ENCODE data around the gene GGTLC2.
"Not testable (repeated sequence)": the region's sequence is repeated elsewhere in the genome, so short reads cannot be mapped to it uniquely, and the experiment has no call there.

DNA sequence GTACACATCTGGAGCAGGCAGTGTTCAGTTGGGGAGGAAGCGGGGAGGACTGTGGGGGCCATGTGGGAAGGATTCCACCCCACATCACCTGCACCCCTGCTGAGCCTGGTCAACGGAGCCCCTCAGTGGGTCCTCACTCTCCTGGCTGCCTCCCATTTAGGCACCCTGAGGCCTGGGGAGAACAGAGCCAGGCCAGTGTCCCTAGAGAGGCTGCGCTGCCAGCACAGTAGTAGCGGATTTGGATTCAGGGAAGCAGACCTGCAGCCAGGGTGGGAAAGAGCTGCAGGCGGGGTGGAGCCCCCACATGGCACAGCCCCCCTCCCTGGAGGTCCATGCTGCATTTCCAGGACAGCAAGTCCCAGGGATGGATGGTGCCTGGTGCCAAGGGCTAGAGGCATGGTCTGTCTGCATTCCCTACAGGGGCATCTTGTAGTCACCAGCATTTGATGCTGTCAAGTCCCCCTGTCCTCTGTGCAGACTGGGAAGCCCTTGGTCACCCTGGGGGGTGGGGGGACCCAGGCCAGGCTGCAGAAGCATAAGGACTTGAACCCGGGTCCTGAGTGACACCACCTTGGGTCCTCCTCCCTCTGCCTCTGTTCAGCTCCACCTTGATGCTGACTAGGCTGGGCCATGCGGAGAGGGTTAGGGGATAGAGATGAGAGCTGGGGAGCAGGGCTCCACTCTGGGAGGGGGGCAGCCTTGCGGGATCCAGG is 6.5 kb downstream of the GGTLC2 start:
- TF ChIP-seq, protein P1, sequence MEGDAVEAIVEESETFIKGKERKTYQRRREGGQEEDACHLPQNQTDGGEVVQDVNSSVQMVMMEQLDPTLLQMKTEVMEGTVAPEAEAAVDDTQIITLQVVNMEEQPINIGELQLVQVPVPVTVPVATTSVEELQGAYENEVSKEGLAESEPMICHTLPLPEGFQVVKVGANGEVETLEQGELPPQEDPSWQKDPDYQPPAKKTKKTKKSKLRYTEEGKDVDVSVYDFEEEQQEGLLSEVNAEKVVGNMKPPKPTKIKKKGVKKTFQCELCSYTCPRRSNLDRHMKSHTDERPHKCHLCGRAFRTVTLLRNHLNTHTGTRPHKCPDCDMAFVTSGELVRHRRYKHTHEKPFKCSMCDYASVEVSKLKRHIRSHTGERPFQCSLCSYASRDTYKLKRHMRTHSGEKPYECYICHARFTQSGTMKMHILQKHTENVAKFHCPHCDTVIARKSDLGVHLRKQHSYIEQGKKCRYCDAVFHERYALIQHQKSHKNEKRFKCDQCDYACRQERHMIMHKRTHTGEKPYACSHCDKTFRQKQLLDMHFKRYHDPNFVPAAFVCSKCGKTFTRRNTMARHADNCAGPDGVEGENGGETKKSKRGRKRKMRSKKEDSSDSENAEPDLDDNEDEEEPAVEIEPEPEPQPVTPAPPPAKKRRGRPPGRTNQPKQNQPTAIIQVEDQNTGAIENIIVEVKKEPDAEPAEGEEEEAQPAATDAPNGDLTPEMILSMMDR (conservative IDR thresholded peaks at IDR 0.05; ENCODE audit: low read depth, low read length): not testable (repeated sequence)
- not testable (repeated sequence) for TF ChIP-seq EZH2 (IDR thresholded peaks at IDR 0.05; ENCODE audit: borderline replicate concordance, low read depth, low read length, poor library complexity, severe bottlenecking)

All from A673 (cell line).